ENCODE data around the gene APOA5.

- TF ChIP-seq CTCF (IDR thresholded peaks at IDR 0.05) (no peak), POLR2A (IDR thresholded peaks at IDR 0.05) (no peak), EP300 (IDR thresholded peaks at IDR 0.05) (no peak)
Observed at GRCh38 chr11:116819049-116819448, 27.4 kb upstream of the APOA5 start.
